ENCODE data around the gene PRKCZ.
"Not testable (repeated sequence)": the region's sequence is repeated elsewhere in the genome, so short reads cannot be mapped to it uniquely, and the experiment has no call there.

The PRKCZ gene

GRCh38 chr1:2119886-2120285, 69.7 kb downstream of the PRKCZ start:
- no peak for DNase-seq (ENCODE audit: low read depth)

GRCh38 chr1:2121101-2121691, 71.0 kb downstream of the PRKCZ start:
- no peak for DNase-seq (ENCODE audit: low read depth)

- DNase-seq (ENCODE audit: low read depth): not testable (repeated sequence)
These were observed 71.6 kb downstream of the PRKCZ start for GRCh38 chr1:2121794-2122193.

- DNase-seq (ENCODE audit: low read depth): no peak
These were observed 74.4 kb downstream of the PRKCZ start for GRCh38 chr1:2124446-2125198.

GRCh38 chr1:2125350-2126211, 75.4 kb downstream of the PRKCZ start:
- DNase-seq (ENCODE audit: low read depth): no peak

GRCh38 chr1:2126331-2127186, 76.3 kb downstream of the PRKCZ start:
- DNase-seq (ENCODE audit: low read depth): no peak

GRCh38 chr1:2127187-2128145, 77.3 kb downstream of the PRKCZ start:
- no peak for DNase-seq (ENCODE audit: low read depth)

GRCh38 chr1:2128189-2128901, 78.1 kb downstream of the PRKCZ start:
- no peak for DNase-seq (ENCODE audit: low read depth)

GRCh38 chr1:2129256-2129943, 79.2 kb downstream of the PRKCZ start:
- DNase-seq (ENCODE audit: low read depth): no peak

- no peak for DNase-seq (ENCODE audit: low read depth)
These were observed 79.9 kb downstream of the PRKCZ start for GRCh38 chr1:2130156-2130555.

- no peak for DNase-seq (ENCODE audit: low read depth)
These were observed 80.7 kb downstream of the PRKCZ start for GRCh38 chr1:2130871-2131289.

- DNase-seq (ENCODE audit: low read depth): no peak
These were observed 82.2 kb downstream of the PRKCZ start for GRCh38 chr1:2132222-2133038.

GRCh38 chr1:2133039-2133878, 83.0 kb downstream of the PRKCZ start:
- peak; percentile 90 for DNase-seq (ENCODE audit: low read depth)

GRCh38 chr1:2133879-2134215, 83.6 kb downstream of the PRKCZ start:
- no peak for DNase-seq (ENCODE audit: low read depth)

- DNase-seq (ENCODE audit: low read depth): no peak
These were observed 84.0 kb downstream of the PRKCZ start for GRCh38 chr1:2134266-2134620.

GRCh38 chr1:2134621-2135307, 84.6 kb downstream of the PRKCZ start:
- DNase-seq (ENCODE audit: low read depth): no peak

- no peak for DNase-seq (ENCODE audit: low read depth)
These were observed 85.2 kb downstream of the PRKCZ start for GRCh38 chr1:2135441-2135841.
